ENCODE measurements around the gene SEMA7A. TPM values are rescaled to one million over a fixed set of nuclear protein-coding genes. Genes with fewer than 3 reads are reported as not detected.
A peak's percentile ranks its signal among the peaks of the same experiment; 100 is the strongest.

Gene SEMA7A
- total and polyA plus RNA-seq, 9 of the 15 experiments (the other 6 are each of a cell fraction or from before 2014, with no cell fraction given), result 0.04 to 8.2 (median 5.4) TPM; not detected in 1

DNA sequence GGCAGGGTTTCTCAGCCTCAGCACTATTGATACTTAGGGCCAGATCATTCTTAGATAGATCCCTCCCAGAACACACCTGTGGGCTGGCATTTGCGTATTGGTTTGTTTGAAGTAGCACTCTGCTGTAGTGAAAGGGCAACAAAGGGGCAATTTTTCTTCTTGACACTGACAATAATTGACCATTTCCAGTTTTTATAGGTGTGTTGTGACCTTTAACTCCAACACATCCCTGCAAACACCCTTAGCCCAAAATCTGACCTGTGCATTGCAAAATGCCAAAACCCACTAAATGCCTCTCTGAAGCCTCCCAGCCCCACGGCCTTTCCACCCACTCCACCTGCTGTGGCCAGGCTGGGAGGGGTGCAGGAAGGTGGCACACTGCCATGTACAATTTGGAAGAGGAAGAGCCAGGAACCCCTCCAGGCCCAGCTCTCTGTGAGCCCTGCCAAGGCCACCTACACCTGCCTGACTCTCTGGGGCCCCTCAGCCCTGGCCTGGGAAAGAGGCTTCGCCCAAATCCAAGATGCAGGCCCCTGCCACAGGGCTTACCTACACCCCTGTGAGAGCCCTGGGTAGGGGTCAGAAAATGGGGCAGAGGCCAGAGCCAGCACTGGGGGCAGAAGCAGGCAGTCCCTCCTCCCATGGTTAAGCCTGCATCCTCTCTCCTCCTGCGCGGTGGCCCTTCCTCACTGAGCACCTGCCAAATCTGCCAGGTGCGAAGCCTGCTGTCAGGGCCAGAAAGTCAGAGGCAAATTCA, 56.8 kb downstream of the SEMA7A start:
- Histone ChIP-seq H3K4me2 (ENCODE audit: insufficient read depth, low read length) (no peak overlapping the region), H3K27ac (ENCODE audit: extremely low read depth, low read depth, low read length) (no peak overlapping the region), H3K9me3 (replicated peaks; ENCODE audit: control insufficient read depth, insufficient read depth, low read depth, low read length) (no peaks in the 10 kb centered on the region), H3K4me1 (replicated peaks in 1 of 2; ENCODE audit: control insufficient read depth in 2 of 2, insufficient read depth in 2 of 2, low read length in 2 of 2) (peaks cover 11 to 21% of the 10 kb centered on the region in 2 experiments; a peak in 4 of 5 replicates), H3K4me3 (no peak overlapping the region), H3K9me1 (ENCODE audit: control insufficient read depth, insufficient read depth, low read length) (no peaks in the 10 kb centered on the region), H3K36me3 (ENCODE audit: control insufficient read depth, insufficient read depth, low read length) (no peaks in the 10 kb centered on the region), H3K79me2 (ENCODE audit: control insufficient read depth, insufficient read depth, low read length) (no peaks in the 10 kb centered on the region), H3K9ac (ENCODE audit: insufficient read depth in 1 of 2, low read depth in 2 of 2, low read length in 2 of 2) (0 out of 4 replicates have a peak overlapping the region, but pooled peaks of 1 of the 2 experiments have one; percentile 6), H3K27me3 (ENCODE audit: control insufficient read depth in 2 of 2, insufficient read depth in 2 of 2, low read length in 2 of 2) (peaks cover 2 to 3% of the 10 kb centered on the region in 2 experiments; a peak in 1 of 5 replicates), H4K20me1 (replicated peaks; ENCODE audit: control insufficient read depth, insufficient read depth, low read length) (0 out of 2 replicates have a peak, but pooled peaks cover 3% of the 10 kb centered on the region), H2AFZ (ENCODE audit: low read depth, low read length) (no peak overlapping the region)
- CTCF ChIA-PET (ENCODE audit: low intra/inter-chr PET ratio), result interaction anchor here (0.5 to 0.6 kb wide), 2 partner anchors 109 to 638 kb away, joined by 3 to 5 read pairs; no protein-coding TSS in a partner anchor
- intact Hi-C loops (cut with micrococcal nuclease) (loop anchor here (10.0 kb wide), 1 partner anchor 578 kb away; the partner anchor contains the start of gene RPP25), in situ Hi-C loops (cut with MboI) (loop anchor here (5.0 kb wide), 1 partner anchor 390 kb away; no protein-coding TSS in a partner anchor)
- 48% methylated on average over 6 of the region's 6 CpGs for WGBS (ENCODE audit: insufficient coverage, low coverage, missing lambda C conversion rate)
- POLR2A ChIA-PET, result interaction anchor here (0.6 to 0.9 kb wide), 2 partner anchors 28 to 247 kb away, joined by 3 read pairs; no protein-coding TSS in a partner anchor
- ATAC-seq, result no peak
- DNase-seq (ENCODE audit: extremely low read depth in 1 of 4, low spot score in 3 of 4), result no peak
- BruUV-seq (replicated peaks), result no TSS peak
- FAIRE-seq, result no peak
- TF ChIP-seq SIN3A (IDR thresholded peaks at IDR 0.05; ENCODE audit: borderline replicate concordance in 2 of 2, control insufficient read depth in 1 of 2, low read depth in 2 of 2, low read length in 2 of 2), result no peak
- TF ChIP-seq ZEB2 (IDR thresholded peaks at IDR 0.05), result no peak

DNA sequence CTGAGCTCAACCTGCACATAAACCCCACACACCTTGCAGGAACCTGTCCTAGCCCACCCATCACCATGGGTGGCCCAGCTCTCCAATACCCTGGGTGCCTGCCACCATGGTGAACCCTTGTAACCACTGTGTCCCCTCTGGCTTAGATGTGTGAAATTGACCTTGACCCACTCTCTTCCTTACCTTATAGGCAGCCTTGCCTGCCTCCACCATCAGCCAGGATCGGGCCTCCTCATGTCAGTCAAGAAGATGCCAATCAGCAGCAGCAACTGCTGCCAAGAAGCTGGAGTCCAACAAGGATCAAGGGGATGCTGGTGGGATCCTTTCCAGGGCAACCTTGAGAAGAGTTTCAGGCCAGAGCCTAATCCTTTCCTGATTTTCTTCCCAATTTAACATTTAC, 57.5 kb downstream of the SEMA7A start:
- Histone ChIP-seq H4K20me1 (replicated peaks; ENCODE audit: control insufficient read depth, insufficient read depth, low read length) (0 out of 2 replicates have a peak, but pooled peaks cover 3% of the 10 kb centered on the region), H3K9ac (ENCODE audit: insufficient read depth in 1 of 2, low read depth in 2 of 2, low read length in 2 of 2) (no peak overlapping the region), H3K36me3 (ENCODE audit: control insufficient read depth, insufficient read depth, low read length) (no peaks in the 10 kb centered on the region), H3K4me1 (replicated peaks in 1 of 2; ENCODE audit: control insufficient read depth in 2 of 2, insufficient read depth in 2 of 2, low read length in 2 of 2) (peaks cover 11 to 16% of the 10 kb centered on the region in 2 experiments; a peak in 4 of 5 replicates), H2AFZ (ENCODE audit: low read depth, low read length) (no peak overlapping the region), H3K4me2 (ENCODE audit: insufficient read depth, low read length) (no peak overlapping the region), H3K27me3 (ENCODE audit: control insufficient read depth in 2 of 2, insufficient read depth in 2 of 2, low read length in 2 of 2) (peaks cover 3 to 4% of the 10 kb centered on the region in 2 experiments; a peak in 2 of 5 replicates), H3K9me1 (ENCODE audit: control insufficient read depth, insufficient read depth, low read length) (no peaks in the 10 kb centered on the region), H3K79me2 (ENCODE audit: control insufficient read depth, insufficient read depth, low read length) (no peaks in the 10 kb centered on the region), H3K27ac (ENCODE audit: extremely low read depth, low read depth, low read length) (no peak overlapping the region), H3K9me3 (replicated peaks; ENCODE audit: control insufficient read depth, insufficient read depth, low read depth, low read length) (no peaks in the 10 kb centered on the region), H3K4me3 (no peak overlapping the region)
- DNase-seq (ENCODE audit: extremely low read depth in 1 of 4, low spot score in 3 of 4) (no peak), ATAC-seq (no peak), FAIRE-seq (no peak)
- BruUV-seq (replicated peaks), result no TSS peak
- intact Hi-C loops (cut with micrococcal nuclease) (loop anchor here (10.0 kb wide), 1 partner anchor 579 kb away; the partner anchor contains the start of gene RPP25), in situ Hi-C loops (cut with MboI) (loop anchor here (5.0 kb wide), 1 partner anchor 391 kb away; no protein-coding TSS in a partner anchor)
- 7% methylated on average over 1 of the region's 1 CpG for WGBS (ENCODE audit: insufficient coverage, low coverage, missing lambda C conversion rate)
- POLR2A ChIA-PET, result no interaction called here
- CTCF ChIA-PET (ENCODE audit: low intra/inter-chr PET ratio), result interaction anchor here (3.4 kb wide), 1 partner anchor 255 kb away, joined by 32 read pairs; no protein-coding TSS in a partner anchor
- TF ChIP-seq, protein P1, sequence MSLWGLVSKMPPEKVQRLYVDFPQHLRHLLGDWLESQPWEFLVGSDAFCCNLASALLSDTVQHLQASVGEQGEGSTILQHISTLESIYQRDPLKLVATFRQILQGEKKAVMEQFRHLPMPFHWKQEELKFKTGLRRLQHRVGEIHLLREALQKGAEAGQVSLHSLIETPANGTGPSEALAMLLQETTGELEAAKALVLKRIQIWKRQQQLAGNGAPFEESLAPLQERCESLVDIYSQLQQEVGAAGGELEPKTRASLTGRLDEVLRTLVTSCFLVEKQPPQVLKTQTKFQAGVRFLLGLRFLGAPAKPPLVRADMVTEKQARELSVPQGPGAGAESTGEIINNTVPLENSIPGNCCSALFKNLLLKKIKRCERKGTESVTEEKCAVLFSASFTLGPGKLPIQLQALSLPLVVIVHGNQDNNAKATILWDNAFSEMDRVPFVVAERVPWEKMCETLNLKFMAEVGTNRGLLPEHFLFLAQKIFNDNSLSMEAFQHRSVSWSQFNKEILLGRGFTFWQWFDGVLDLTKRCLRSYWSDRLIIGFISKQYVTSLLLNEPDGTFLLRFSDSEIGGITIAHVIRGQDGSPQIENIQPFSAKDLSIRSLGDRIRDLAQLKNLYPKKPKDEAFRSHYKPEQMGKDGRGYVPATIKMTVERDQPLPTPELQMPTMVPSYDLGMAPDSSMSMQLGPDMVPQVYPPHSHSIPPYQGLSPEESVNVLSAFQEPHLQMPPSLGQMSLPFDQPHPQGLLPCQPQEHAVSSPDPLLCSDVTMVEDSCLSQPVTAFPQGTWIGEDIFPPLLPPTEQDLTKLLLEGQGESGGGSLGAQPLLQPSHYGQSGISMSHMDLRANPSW (CRISPR knock-in tag; IDR thresholded peaks at IDR 0.05), result no peak
- TF ChIP-seq KDM1A (IDR thresholded peaks at IDR 0.05) (no peak), ZNF445 (CRISPR knock-in tag; IDR thresholded peaks at IDR 0.05; ENCODE audit: low read depth) (no peak), MXI1 (IDR thresholded peaks at IDR 0.05; ENCODE audit: low read depth, low read length) (no peak), RB1 (IDR thresholded peaks at IDR 0.05; ENCODE audit: low read depth) (no peak), NR3C1 (CRISPR knock-in tag; IDR thresholded peaks at IDR 0.05) (no peak)

Data from K562 (cell line).